ENCODE measurements around the gene PPP1R36.

- TF ChIP-seq, protein P1, sequence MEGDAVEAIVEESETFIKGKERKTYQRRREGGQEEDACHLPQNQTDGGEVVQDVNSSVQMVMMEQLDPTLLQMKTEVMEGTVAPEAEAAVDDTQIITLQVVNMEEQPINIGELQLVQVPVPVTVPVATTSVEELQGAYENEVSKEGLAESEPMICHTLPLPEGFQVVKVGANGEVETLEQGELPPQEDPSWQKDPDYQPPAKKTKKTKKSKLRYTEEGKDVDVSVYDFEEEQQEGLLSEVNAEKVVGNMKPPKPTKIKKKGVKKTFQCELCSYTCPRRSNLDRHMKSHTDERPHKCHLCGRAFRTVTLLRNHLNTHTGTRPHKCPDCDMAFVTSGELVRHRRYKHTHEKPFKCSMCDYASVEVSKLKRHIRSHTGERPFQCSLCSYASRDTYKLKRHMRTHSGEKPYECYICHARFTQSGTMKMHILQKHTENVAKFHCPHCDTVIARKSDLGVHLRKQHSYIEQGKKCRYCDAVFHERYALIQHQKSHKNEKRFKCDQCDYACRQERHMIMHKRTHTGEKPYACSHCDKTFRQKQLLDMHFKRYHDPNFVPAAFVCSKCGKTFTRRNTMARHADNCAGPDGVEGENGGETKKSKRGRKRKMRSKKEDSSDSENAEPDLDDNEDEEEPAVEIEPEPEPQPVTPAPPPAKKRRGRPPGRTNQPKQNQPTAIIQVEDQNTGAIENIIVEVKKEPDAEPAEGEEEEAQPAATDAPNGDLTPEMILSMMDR (IDR thresholded peaks at IDR 0.05): no peak
- TF ChIP-seq POLR2A (IDR thresholded peaks at IDR 0.05) (no peak), EP300 (IDR thresholded peaks at IDR 0.05) (peak; percentile 72 to 88)
These were observed 19.4 kb downstream of the PPP1R36 start for GRCh38 chr14:64569138-64569631.

All from tibial nerve (tissue), 4 donors.